Endothelial cell of umbilical vein (primary cell): Measurements from ENCODE around the gene PID1. TPM values are rescaled to one million over a fixed set of nuclear protein-coding genes. Genes with fewer than 3 reads are reported as not detected.

Experiments used
- BruUV-seq: library from RNA; stranded (reverse); fragments of 400-500 nt; replicated peaks from 2 replicates; lab custom pipeline; 2021; lab: Mats Ljungman, UMichigan
- CTCF ChIA-PET: fragments of 300-600, 350-600 bp; sonication (Branson Sonifier 250); formaldehyde crosslinking; loops from one replicate; lab custom pipeline; 2021; ENCODE audit warnings: antibody characterized with exemption, inconsistent platforms; lab: Charles Lee
- POLR2A ChIA-PET: fragments of 300-600, 350-600 bp; sonication (Branson Sonifier 250); formaldehyde crosslinking; loops from one replicate; lab custom pipeline; 2021; ENCODE audit warnings: antibody characterized with exemption, inconsistent platforms; lab: Charles Lee
- DNase-seq: peaks from one replicate; pipeline ENCODE4 v3.0.0-alpha.2; 2011; ENCODE audit warnings: low read depth, low spot score
- FAIRE-seq: peaks from 2 replicates; lab custom pipeline; 2011; peaks lifted over from hg19 to GRCh38; lab: Jason Lieb, UNC
- H2AFZ ChIP-seq: 2 replicates; pipeline ENCODE4 v1.6.0; 2012; ENCODE audit warnings: low read depth, low read length, control low read depth, inconsistent platforms
- H3K27ac ChIP-seq: 2 replicates; pipeline ENCODE4 v1.5.1; 2011; ENCODE audit warnings: low read depth, mild to moderate bottlenecking, control low read depth, low read length, moderate library complexity; ENCODE audit not compliant: insufficient read depth
- H3K27me3 ChIP-seq, 2 experiments: 2 replicates each; pipeline versions ENCODE4 v1.6.0 to v1.6.1; 2011; ENCODE audit warnings: low read length in 2 of 2, mixed read lengths in 1 of 2; ENCODE audit not compliant: control insufficient read depth in 2 of 2, insufficient read depth in 2 of 2
- H3K36me3 ChIP-seq, 2 experiments: 2 replicates in 1 of 2; 3 replicates in 1 of 2; pipeline ENCODE4 v1.5.1; 2011; ENCODE audit warnings: low read length in 2 of 2, mild to moderate bottlenecking in 1 of 2, moderate library complexity in 1 of 2; ENCODE audit not compliant: control insufficient read depth in 2 of 2, insufficient read depth in 2 of 2; ENCODE audit errors: extremely low read depth in 1 of 2
- H3K4me1 ChIP-seq: 3 replicates; pipeline ENCODE4 v1.5.1; 2011; ENCODE audit warnings: mild to moderate bottlenecking, low read length; ENCODE audit not compliant: control insufficient read depth, insufficient read depth; ENCODE audit errors: extremely low read depth
- H3K4me2 ChIP-seq: 2 replicates; pipeline ENCODE4 v1.6.1; 2011; ENCODE audit warnings: low read length, control low read depth, mixed read lengths; ENCODE audit not compliant: insufficient read depth
- H3K4me3 ChIP-seq, 3 experiments: fragments of 200-600 bp in 1 of 3; sonication (generic), shearing (Covaris generic) in 1 of 3; replicated peaks in 1 of 3; 2 replicates each; pipeline ENCODE4 v1.5.1; 2011 to 2016; ENCODE audit warnings: control low read depth in 3 of 3, low read length in 3 of 3, mild to moderate bottlenecking in 2 of 3, inconsistent platforms in 1 of 3, low read depth in 1 of 3, moderate library complexity in 1 of 3; ENCODE audit not compliant: insufficient read depth in 1 of 3
- H3K79me2 ChIP-seq: 2 replicates; pipeline ENCODE4 v1.6.0; 2012; ENCODE audit warnings: low read length, inconsistent platforms; ENCODE audit not compliant: control insufficient read depth, insufficient read depth
- H3K9ac ChIP-seq: replicated peaks from 2 replicates; pipeline ENCODE3; 2011; ENCODE audit warnings: low read length, control low read depth; ENCODE audit not compliant: insufficient read depth; ENCODE audit errors: extremely low read depth
- H3K9me1 ChIP-seq: replicated peaks from 3 replicates; pipeline ENCODE4 v1.6.0; 2011; ENCODE audit warnings: mild to moderate bottlenecking, low read length; ENCODE audit not compliant: control insufficient read depth, insufficient read depth; ENCODE audit errors: extremely low read depth
- H3K9me3 ChIP-seq: replicated peaks from 2 replicates; pipeline ENCODE4 v1.5.1; 2012; ENCODE audit warnings: low read length, inconsistent platforms; ENCODE audit not compliant: control insufficient read depth, insufficient read depth
- H4K20me1 ChIP-seq: replicated peaks from 2 replicates; pipeline ENCODE3; 2011; ENCODE audit warnings: mild to moderate bottlenecking, low read length; ENCODE audit not compliant: control insufficient read depth, insufficient read depth; ENCODE audit errors: extremely low read depth
- CTCF ChIP-seq, 2 donors: IDR thresholded peaks; 1 replicate in 1 of 2; 2 replicates in 1 of 2; pipeline ENCODE4 v1.5.1; 2011; ENCODE audit warnings: low read length in 2 of 2, mild to moderate bottlenecking in 2 of 2, moderate library complexity in 2 of 2, control low read depth in 1 of 2, inconsistent platforms in 1 of 2, low read depth in 1 of 2; ENCODE audit not compliant: insufficient read depth in 1 of 2; ENCODE audit errors: extremely low read depth in 1 of 2
- EZH2 ChIP-seq: IDR thresholded peaks from 2 replicates; pipeline ENCODE4 v1.6.1; 2012; ENCODE audit warnings: borderline replicate concordance, low read depth, mild to moderate bottlenecking, moderate library complexity, low read length, inconsistent platforms; ENCODE audit not compliant: severe bottlenecking
- FOS ChIP-seq: IDR thresholded peaks from 2 replicates; pipeline ENCODE4 v1.6.1; 2011; ENCODE audit warnings: mild to moderate bottlenecking, low read length, moderate library complexity, borderline replicate concordance; ENCODE audit not compliant: insufficient read depth
- JUN ChIP-seq: IDR thresholded peaks from 2 replicates; pipeline ENCODE4 v1.6.1; 2011; ENCODE audit warnings: borderline replicate concordance, low read depth; ENCODE audit not compliant: insufficient read length, insufficient read depth
- MYC ChIP-seq: IDR thresholded peaks from one replicate; pipeline ENCODE4 v1.6.1; 2011; ENCODE audit warnings: mild to moderate bottlenecking, low read depth, low read length
- POLR2A ChIP-seq: IDR thresholded peaks from 2 replicates; pipeline ENCODE4 v1.6.1; 2012; ENCODE audit warnings: low read depth, mild to moderate bottlenecking, control low read depth, low read length
- POLR2AphosphoS5 ChIP-seq: IDR thresholded peaks from 2 replicates; pipeline ENCODE4 v1.6.1; 2012; ENCODE audit warnings: low read depth, mild to moderate bottlenecking, control low read depth, low read length, moderate library complexity; ENCODE audit not compliant: insufficient read depth
- dilution Hi-C: fragments of 300-500 bp; cut with MboI; formaldehyde crosslinking; loops from one replicate; pipeline ENCODE4 v1.15.0; 2019; ENCODE audit warnings: low sequenced_read_pairs; ENCODE audit not compliant: extremely low pct_ligation_motif_present
- intact Hi-C: fragments of 100-400 bp; cut with micrococcal nuclease; formaldehyde crosslinking; loops from one replicate; pipeline ENCODE4 v1.10.0; 2022
- polyA plus RNA-seq, 4 experiments: library from polyadenylated mRNA; depleted of rRNA in 3 of 4; stranded (reverse) in 3 of 4; unstranded in 1 of 4; fragments of >200 nt; gene quantifications; 2 replicates each; pipeline versions ENCODE4 v1.2.1 to v1.2.3, GENCODE V29; 2011 to 2012; ENCODE audit warnings: missing spikeins in 1 of 4
- total RNA-seq: library from RNA; stranded (reverse); gene quantifications from 2 replicates; pipeline ENCODE4 v1.2.3, GENCODE V29; 2021

The PID1 gene
- total and polyA plus RNA-seq, 2 donors (not counting 3 experiments of a cell fraction or from before 2014, with no cell fraction given) = not detected

- Histone ChIP-seq H3K4me3 (no peak overlapping the region), H3K4me1 (no peaks in the 10 kb centered on the region), H3K27ac (no peak overlapping the region), H3K4me2 (no peak overlapping the region), H4K20me1 (no peaks in the 10 kb centered on the region), H3K9ac (no peak overlapping the region), H3K9me1 (no peaks in the 10 kb centered on the region), H3K9me3 (peaks cover 3% of the 10 kb centered on the region), H3K27me3 (no peaks in the 10 kb centered on the region), H2AFZ (no peak overlapping the region), H3K36me3 (no peaks in the 10 kb centered on the region), H3K79me2 (no peaks in the 10 kb centered on the region)
- ChIA-PET CTCF (no interaction called here), POLR2A (no interaction called here)
- BruUV-seq = no TSS peak
- dilution Hi-C loops (no loop called here), intact Hi-C loops (no loop called here)
- TF ChIP-seq EZH2 (no peak), POLR2AphosphoS5 (no peak), MYC (no peak), POLR2A (no peak), CTCF (IDR thresholded peaks at IDR 0.05; ENCODE audit: extremely low read depth in 1 of 2, insufficient read depth in 1 of 2, low read depth in 1 of 2, low read length in 2 of 2) (no peak), JUN (no peak), FOS (no peak)
- DNase-seq (no peak), FAIRE-seq (no peak)
These were observed 137.8 kb downstream of the PID1 start for GRCh38 chr2:229133155-229133772.
